ENCODE measurements around the gene SPATS2. TPM values are rescaled to one million over a fixed set of nuclear protein-coding genes. Genes with fewer than 3 reads are reported as not detected.
"Not testable (repeated sequence)": the region's sequence is repeated elsewhere in the genome, so short reads cannot be mapped to it uniquely, and the experiment has no call there.

SPATS2 gene
- total RNA-seq, 6 experiments from 2014 or later = 33.4 to 64.4 (median 50.9) TPM

DNA sequence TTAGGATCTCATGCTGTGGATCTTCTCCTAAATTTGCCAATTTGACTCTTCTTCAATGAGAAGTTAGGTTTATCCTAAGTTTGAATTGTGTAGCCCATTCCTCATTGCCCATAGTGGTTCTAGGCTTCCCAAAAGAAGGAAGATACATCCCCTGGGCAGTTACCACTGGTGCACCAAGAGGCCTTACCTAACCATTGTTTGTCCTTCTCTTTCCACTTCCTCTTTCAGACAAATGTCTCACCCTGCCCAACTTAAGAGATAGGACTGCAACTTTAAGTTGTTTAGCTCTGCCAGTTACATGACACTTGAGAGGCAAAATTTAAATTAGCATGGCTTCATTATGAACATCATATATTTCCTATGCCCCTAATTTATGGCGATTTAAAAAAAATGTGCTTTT is 162.2 kb downstream of the SPATS2 start:
- TF ChIP-seq, protein P1, sequence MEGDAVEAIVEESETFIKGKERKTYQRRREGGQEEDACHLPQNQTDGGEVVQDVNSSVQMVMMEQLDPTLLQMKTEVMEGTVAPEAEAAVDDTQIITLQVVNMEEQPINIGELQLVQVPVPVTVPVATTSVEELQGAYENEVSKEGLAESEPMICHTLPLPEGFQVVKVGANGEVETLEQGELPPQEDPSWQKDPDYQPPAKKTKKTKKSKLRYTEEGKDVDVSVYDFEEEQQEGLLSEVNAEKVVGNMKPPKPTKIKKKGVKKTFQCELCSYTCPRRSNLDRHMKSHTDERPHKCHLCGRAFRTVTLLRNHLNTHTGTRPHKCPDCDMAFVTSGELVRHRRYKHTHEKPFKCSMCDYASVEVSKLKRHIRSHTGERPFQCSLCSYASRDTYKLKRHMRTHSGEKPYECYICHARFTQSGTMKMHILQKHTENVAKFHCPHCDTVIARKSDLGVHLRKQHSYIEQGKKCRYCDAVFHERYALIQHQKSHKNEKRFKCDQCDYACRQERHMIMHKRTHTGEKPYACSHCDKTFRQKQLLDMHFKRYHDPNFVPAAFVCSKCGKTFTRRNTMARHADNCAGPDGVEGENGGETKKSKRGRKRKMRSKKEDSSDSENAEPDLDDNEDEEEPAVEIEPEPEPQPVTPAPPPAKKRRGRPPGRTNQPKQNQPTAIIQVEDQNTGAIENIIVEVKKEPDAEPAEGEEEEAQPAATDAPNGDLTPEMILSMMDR (IDR thresholded peaks at IDR 0.05) = no peak
- Mint-ChIP-seq H3K27ac (no peak overlapping the region), H3K4me3 (no peak overlapping the region), H3K27me3 (ENCODE audit: insufficient read depth) (no peaks in the 10 kb centered on the region; the same call in 1 of the 2 replicates), H3K9me3 (no peaks in the 10 kb centered on the region), H3K36me3 (ENCODE audit: low read depth) (peaks cover 25% of the 10 kb centered on the region; the same call in 1 of the 2 replicates), H3K4me1 (ENCODE audit: low read depth) (peaks cover 6% of the 10 kb centered on the region; the same call in 1 of the 2 replicates)
- no peak for DNase-seq

DNA sequence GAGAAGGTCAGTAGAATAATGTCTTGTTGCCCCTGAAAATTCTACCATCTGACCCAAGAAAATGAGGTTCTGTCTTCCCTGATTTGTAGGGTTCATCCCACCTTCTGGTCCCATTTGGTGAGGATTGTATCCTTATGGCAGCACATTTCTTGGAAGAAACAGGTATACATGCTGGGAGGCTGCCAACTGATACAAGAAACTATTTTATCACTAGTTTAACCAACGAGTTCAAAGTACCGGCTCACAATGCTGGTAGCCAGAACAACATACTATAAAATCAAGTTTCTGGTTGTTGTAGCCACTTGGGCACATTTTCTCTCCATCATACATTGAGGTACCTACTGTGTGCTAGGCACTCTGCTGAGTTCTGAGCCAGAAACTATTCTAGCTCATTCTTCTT is 164.5 kb downstream of the SPATS2 start:
- no peak overlapping the region for H3K4me3 Mint-ChIP-seq
- DNase-seq = no peak
- H3K27ac Mint-ChIP-seq = no peak overlapping the region
- peaks cover 19% of the 10 kb centered on the region for H3K4me1 Mint-ChIP-seq (ENCODE audit: low read depth)
- H3K36me3 Mint-ChIP-seq (ENCODE audit: low read depth) = peaks cover 15% of the 10 kb centered on the region; the same call in 1 of the 2 replicates
- TF ChIP-seq, protein P1 (IDR thresholded peaks at IDR 0.05) = no peak
- no peaks in the 10 kb centered on the region for H3K9me3 Mint-ChIP-seq
- peaks cover 6% of the 10 kb centered on the region; the same call in 1 of the 2 replicates for H3K27me3 Mint-ChIP-seq (ENCODE audit: insufficient read depth)

GRCh38 chr12:49533331-49533730 is 166.1 kb downstream of the SPATS2 start:
- H3K27me3 Mint-ChIP-seq (ENCODE audit: insufficient read depth) = peaks cover 14% of the 10 kb centered on the region

GRCh38 chr12:49534122-49534521 is 166.9 kb downstream of the SPATS2 start:
- peaks cover 27% of the 10 kb centered on the region for H3K4me1 Mint-ChIP-seq (ENCODE audit: low read depth)
- not testable (repeated sequence) for H3K36me3 Mint-ChIP-seq (ENCODE audit: low read depth); H3K9me3 Mint-ChIP-seq; H3K4me3 Mint-ChIP-seq; DNase-seq; H3K27ac Mint-ChIP-seq
- H3K27me3 Mint-ChIP-seq (ENCODE audit: insufficient read depth) = peaks cover 14% of the 10 kb centered on the region

More at GRCh38 chr12:49533331-49533730, 166.1 kb downstream of the SPATS2 start:
- DNase-seq = no peak
- TF ChIP-seq, protein P1 (IDR thresholded peaks at IDR 0.05) = no peak
- no peak overlapping the region for H3K4me3 Mint-ChIP-seq
- H3K9me3 Mint-ChIP-seq = no peaks in the 10 kb centered on the region
- H3K27ac Mint-ChIP-seq = no peak overlapping the region
- peaks cover 7% of the 10 kb centered on the region; the same call in 1 of the 2 replicates for H3K36me3 Mint-ChIP-seq (ENCODE audit: low read depth)
- H3K4me1 Mint-ChIP-seq (ENCODE audit: low read depth) = peaks cover 27% of the 10 kb centered on the region

- DNase-seq = no peak
- Mint-ChIP-seq H3K9me3 (no peaks in the 10 kb centered on the region), H3K4me3 (no peak overlapping the region), H3K27me3 (ENCODE audit: insufficient read depth) (peaks cover 14% of the 10 kb centered on the region), H3K27ac (no peak overlapping the region), H3K36me3 (ENCODE audit: low read depth) (no peaks in the 10 kb centered on the region), H3K4me1 (ENCODE audit: low read depth) (peaks cover 27% of the 10 kb centered on the region)
- TF ChIP-seq, protein P1 (IDR thresholded peaks at IDR 0.05) = no peak
These were observed 167.5 kb downstream of the SPATS2 start for GRCh38 chr12:49534731-49535278.

- Mint-ChIP-seq H3K9me3 (no peaks in the 10 kb centered on the region), H3K4me1 (ENCODE audit: low read depth) (peaks cover 27% of the 10 kb centered on the region), H3K27me3 (ENCODE audit: insufficient read depth) (peaks cover 22% of the 10 kb centered on the region), H3K36me3 (ENCODE audit: low read depth) (no peaks in the 10 kb centered on the region), H3K27ac (no peak overlapping the region), H3K4me3 (no peak overlapping the region)
- TF ChIP-seq, protein P1 (IDR thresholded peaks at IDR 0.05) = no peak
- DNase-seq = no peak
These were observed 168.8 kb downstream of the SPATS2 start for GRCh38 chr12:49535921-49536525.
